ENCODE data around the gene NT5C2.
A peak's percentile ranks its signal among the peaks of the same experiment; 100 is the strongest.
"Not testable (repeated sequence)": the region's sequence is repeated elsewhere in the genome, so short reads cannot be mapped to it uniquely, and the experiment has no call there.

The NT5C2 gene

GRCh38 chr10:103067099-103067477 is 126.0 kb downstream of the NT5C2 start:
- not testable (repeated sequence) for H3K27ac Mint-ChIP-seq; H3K4me3 Mint-ChIP-seq; H3K36me3 Mint-ChIP-seq (ENCODE audit: low read depth); H3K27me3 Mint-ChIP-seq; DNase-seq; H3K9me3 Mint-ChIP-seq
- peaks cover 21% of the 10 kb centered on the region for H3K4me1 Mint-ChIP-seq (ENCODE audit: low read depth)

- Mint-ChIP-seq H3K27ac (no peak overlapping the region), H3K4me1 (ENCODE audit: low read depth) (peaks cover 21% of the 10 kb centered on the region), H3K36me3 (ENCODE audit: low read depth) (no peaks in the 10 kb centered on the region), H3K9me3 (no peaks in the 10 kb centered on the region), H3K27me3 (no peaks in the 10 kb centered on the region), H3K4me3 (no peak overlapping the region)
- DNase-seq, result no peak
Measured at GRCh38 chr10:103066141-103067098, 126.7 kb downstream of the NT5C2 start.

- DNase-seq, result no peak
- Mint-ChIP-seq H3K4me3 (no peak overlapping the region), H3K27me3 (no peaks in the 10 kb centered on the region), H3K4me1 (ENCODE audit: low read depth) (peaks cover 12% of the 10 kb centered on the region), H3K36me3 (ENCODE audit: low read depth) (no peaks in the 10 kb centered on the region), H3K9me3 (no peaks in the 10 kb centered on the region), H3K27ac (no peak overlapping the region)
Measured at GRCh38 chr10:103064956-103065355, 128.1 kb downstream of the NT5C2 start.

- Mint-ChIP-seq H3K9me3 (no peaks in the 10 kb centered on the region), H3K36me3 (ENCODE audit: low read depth) (no peaks in the 10 kb centered on the region), H3K27ac (no peak overlapping the region), H3K4me3 (no peak overlapping the region), H3K27me3 (no peaks in the 10 kb centered on the region), H3K4me1 (ENCODE audit: low read depth) (no peaks in the 10 kb centered on the region)
- no peak for DNase-seq
Measured at GRCh38 chr10:103062854-103063590, 130.1 kb downstream of the NT5C2 start.

GRCh38 chr10:103060575-103060974 is 132.5 kb downstream of the NT5C2 start:
- Mint-ChIP-seq H3K4me3 (no peak overlapping the region), H3K27me3 (no peaks in the 10 kb centered on the region), H3K9me3 (no peaks in the 10 kb centered on the region), H3K36me3 (ENCODE audit: low read depth) (peaks cover 2% of the 10 kb centered on the region), H3K4me1 (ENCODE audit: low read depth) (peaks cover 1% of the 10 kb centered on the region), H3K27ac (no peak overlapping the region)
- no peak for DNase-seq

- H3K4me1 Mint-ChIP-seq (ENCODE audit: low read depth), result peaks cover 23% of the 10 kb centered on the region
Measured at GRCh38 chr10:103058034-103058433, 135.0 kb downstream of the NT5C2 start.

GRCh38 chr10:103055105-103055504 is 138.0 kb downstream of the NT5C2 start:
- no peak for DNase-seq
- peaks cover 23% of the 10 kb centered on the region for H3K4me1 Mint-ChIP-seq (ENCODE audit: low read depth)
- peaks cover 5% of the 10 kb centered on the region for H3K36me3 Mint-ChIP-seq (ENCODE audit: low read depth)
- H3K9me3 Mint-ChIP-seq, result no peaks in the 10 kb centered on the region
- no peak overlapping the region for H3K4me3 Mint-ChIP-seq
- peak overlapping the region; percentile 87 for H3K27ac Mint-ChIP-seq
- H3K27me3 Mint-ChIP-seq, result no peaks in the 10 kb centered on the region

More at GRCh38 chr10:103058034-103058433, 135.0 kb downstream of the NT5C2 start:
- Mint-ChIP-seq H3K9me3 (no peaks in the 10 kb centered on the region), H3K27ac (no peak overlapping the region), H3K36me3 (ENCODE audit: low read depth) (peaks cover 5% of the 10 kb centered on the region), H3K4me3 (no peak overlapping the region), H3K27me3 (no peaks in the 10 kb centered on the region)
- no peak for DNase-seq

GRCh38 chr10:103054621-103055020 is 138.5 kb downstream of the NT5C2 start:
- Mint-ChIP-seq H3K4me3 (peak overlapping the region; percentile 77), H3K9me3 (no peaks in the 10 kb centered on the region), H3K36me3 (ENCODE audit: low read depth) (peaks cover 5% of the 10 kb centered on the region), H3K27ac (peak overlapping the region; percentile 87), H3K27me3 (no peaks in the 10 kb centered on the region), H3K4me1 (ENCODE audit: low read depth) (peaks cover 23% of the 10 kb centered on the region)
- DNase-seq, result no peak

- Mint-ChIP-seq H3K4me1 (ENCODE audit: low read depth) (peaks cover 23% of the 10 kb centered on the region), H3K36me3 (ENCODE audit: low read depth) (peaks cover 5% of the 10 kb centered on the region), H3K27me3 (no peaks in the 10 kb centered on the region), H3K9me3 (no peaks in the 10 kb centered on the region), H3K27ac (peak overlapping the region; percentile 87), H3K4me3 (peak overlapping the region; percentile 77)
- DNase-seq, result peak; percentile 45
Measured at GRCh38 chr10:103053659-103054581, 139.2 kb downstream of the NT5C2 start.

- no peaks in the 10 kb centered on the region for H3K9me3 Mint-ChIP-seq
- H3K36me3 Mint-ChIP-seq (ENCODE audit: low read depth), result no peaks in the 10 kb centered on the region
- no peak for DNase-seq
- no peaks in the 10 kb centered on the region for H3K27me3 Mint-ChIP-seq
- H3K27ac Mint-ChIP-seq, result no peak overlapping the region
- H3K4me1 Mint-ChIP-seq (ENCODE audit: low read depth), result peaks cover 10% of the 10 kb centered on the region
- H3K4me3 Mint-ChIP-seq, result no peak overlapping the region
Measured at GRCh38 chr10:103049237-103049636, 143.8 kb downstream of the NT5C2 start.

- Mint-ChIP-seq H3K4me1 (ENCODE audit: low read depth) (no peaks in the 10 kb centered on the region), H3K36me3 (ENCODE audit: low read depth) (no peaks in the 10 kb centered on the region), H3K9me3 (no peaks in the 10 kb centered on the region)
Measured at GRCh38 chr10:103047381-103047780, 145.7 kb downstream of the NT5C2 start.

GRCh38 chr10:103045961-103046360 is 147.1 kb downstream of the NT5C2 start:
- Mint-ChIP-seq H3K9me3 (no peaks in the 10 kb centered on the region), H3K4me1 (ENCODE audit: low read depth) (no peaks in the 10 kb centered on the region), H3K27ac (no peak overlapping the region), H3K36me3 (ENCODE audit: low read depth) (no peaks in the 10 kb centered on the region), H3K4me3 (no peak overlapping the region), H3K27me3 (no peaks in the 10 kb centered on the region)
- no peak for DNase-seq

More at GRCh38 chr10:103047381-103047780, 145.7 kb downstream of the NT5C2 start:
- no peaks in the 10 kb centered on the region for H3K27me3 Mint-ChIP-seq
- DNase-seq, result no peak
- no peak overlapping the region for H3K27ac Mint-ChIP-seq
- H3K4me3 Mint-ChIP-seq, result no peak overlapping the region

GRCh38 chr10:103044942-103045489 is 148.1 kb downstream of the NT5C2 start:
- Mint-ChIP-seq H3K9me3 (no peaks in the 10 kb centered on the region), H3K27ac (no peak overlapping the region), H3K27me3 (no peaks in the 10 kb centered on the region), H3K4me3 (no peak overlapping the region), H3K36me3 (ENCODE audit: low read depth) (no peaks in the 10 kb centered on the region), H3K4me1 (ENCODE audit: low read depth) (no peaks in the 10 kb centered on the region)
- no peak for DNase-seq

- H3K4me3 Mint-ChIP-seq, result no peak overlapping the region
- H3K27me3 Mint-ChIP-seq, result no peaks in the 10 kb centered on the region
- H3K36me3 Mint-ChIP-seq (ENCODE audit: low read depth), result no peaks in the 10 kb centered on the region
Measured at GRCh38 chr10:103042908-103043307, 150.2 kb downstream of the NT5C2 start.

More at GRCh38 chr10:103042908-103043307, 150.2 kb downstream of the NT5C2 start:
- Mint-ChIP-seq H3K9me3 (no peaks in the 10 kb centered on the region), H3K4me1 (ENCODE audit: low read depth) (no peaks in the 10 kb centered on the region), H3K27ac (no peak overlapping the region)
- no peak for DNase-seq
